Activated naive CD8-positive, alpha-beta T cell treated with anti-CD3 and anti-CD28 coated beads for 36 hours (primary cell): Measurements from ENCODE around the gene DSCAM. TPM values are rescaled to one million over a fixed set of nuclear protein-coding genes. Genes with fewer than 3 reads are reported as not detected.
"Not testable (repeated sequence)": the region's sequence is repeated elsewhere in the genome, so short reads cannot be mapped to it uniquely, and the experiment has no call there.

Source experiments
- DNase-seq: peaks from one replicate; pipeline ENCODE4 v3.0.0; 2021
- H3K27ac Mint-ChIP-seq: one replicate; pipeline ENCODE4 v1.8.0; 2022; ENCODE audit warnings: mild to moderate bottlenecking, moderate library complexity, mixed read lengths
- H3K27me3 Mint-ChIP-seq: one replicate; pipeline ENCODE4 v1.8.0; 2022; ENCODE audit warnings: mild to moderate bottlenecking, mixed read lengths
- H3K36me3 Mint-ChIP-seq: one replicate; pipeline ENCODE4 v1.8.0; 2021; ENCODE audit warnings: mild to moderate bottlenecking, mixed read lengths
- H3K4me1 Mint-ChIP-seq: one replicate; pipeline ENCODE4 v1.8.0; 2021; ENCODE audit warnings: mixed read lengths
- H3K4me3 Mint-ChIP-seq: one replicate; pipeline ENCODE4 v1.8.0; 2022; ENCODE audit warnings: mild to moderate bottlenecking, moderate library complexity, mixed read lengths
- H3K9me3 Mint-ChIP-seq: one replicate; pipeline ENCODE4 v1.8.0; 2022; ENCODE audit warnings: mixed read lengths
- total RNA-seq, 2 experiments: library from RNA; stranded (reverse); gene quantifications; one replicate each; pipeline ENCODE4 v1.2.3, GENCODE V29; 2021

DSCAM gene
- total RNA-seq, 2 experiments from 2014 or later = not detected

DNA sequence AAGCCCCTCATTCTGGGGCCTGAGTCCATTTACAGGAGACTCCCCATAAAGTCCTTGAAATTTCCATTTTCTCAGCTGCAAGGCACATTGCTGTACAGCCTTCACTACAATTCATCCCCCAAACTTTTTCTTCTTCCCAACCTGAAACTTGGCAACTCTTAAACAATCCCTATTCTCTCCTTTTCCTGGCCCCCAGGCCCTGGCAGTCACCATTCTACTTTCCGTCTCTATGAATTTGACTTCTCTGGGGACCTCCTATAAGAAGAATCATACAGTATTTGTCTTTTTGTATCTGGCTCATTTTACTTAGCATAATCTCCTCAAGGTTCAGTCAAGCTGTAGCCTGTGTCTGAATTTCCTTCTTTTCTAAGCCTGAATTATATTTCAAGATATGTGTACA, 646.8 kb downstream of the DSCAM start:
- Mint-ChIP-seq H3K4me1 (no peaks in the 10 kb centered on the region), H3K9me3 (peaks cover 2% of the 10 kb centered on the region), H3K27me3 (peaks cover 3% of the 10 kb centered on the region), H3K27ac (no peak overlapping the region), H3K36me3 (no peaks in the 10 kb centered on the region), H3K4me3 (no peak overlapping the region)
- no peak for DNase-seq

DNA sequence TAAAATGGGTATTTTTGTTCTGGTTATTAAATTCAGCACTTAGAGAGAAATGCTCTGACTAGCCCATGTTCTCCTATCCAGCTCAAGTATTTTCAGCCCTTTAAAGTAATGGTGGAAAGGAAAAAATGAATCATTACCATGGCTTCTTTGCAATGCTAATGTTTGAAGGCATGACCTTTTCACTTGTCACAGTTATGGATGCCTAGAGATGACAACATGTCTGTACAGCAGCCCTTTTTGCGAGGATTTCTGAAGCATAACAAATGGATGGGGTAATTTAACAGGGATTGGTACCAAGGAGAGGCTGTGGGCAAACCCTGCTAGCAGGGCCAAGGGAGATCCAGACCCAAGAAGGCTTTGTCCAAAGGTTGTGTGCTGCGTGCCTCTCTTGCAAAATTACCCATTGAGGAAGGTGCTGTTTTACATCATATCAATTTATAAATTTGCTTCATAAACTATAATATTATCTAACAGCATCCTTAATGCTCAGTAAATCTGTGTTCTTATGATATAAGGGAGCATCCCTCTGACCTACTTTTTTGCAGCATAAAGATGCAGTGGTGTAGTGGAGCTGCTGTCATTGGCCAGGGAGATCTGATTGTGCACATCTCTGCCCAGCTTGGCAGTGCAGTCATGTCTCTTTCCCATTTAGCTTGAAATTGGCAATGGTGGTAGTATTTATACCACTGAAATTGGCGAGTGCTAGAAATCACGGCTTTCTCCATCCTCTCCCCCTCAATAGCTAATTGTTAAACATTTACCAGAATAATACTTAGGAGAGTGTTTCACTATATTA, 652.6 kb downstream of the DSCAM start:
- H3K27me3 Mint-ChIP-seq = peaks cover 4% of the 10 kb centered on the region
- H3K4me1 Mint-ChIP-seq = no peaks in the 10 kb centered on the region
- no peak overlapping the region for H3K27ac Mint-ChIP-seq
- H3K9me3 Mint-ChIP-seq = peaks cover 8% of the 10 kb centered on the region
- no peak for DNase-seq
- H3K36me3 Mint-ChIP-seq = no peaks in the 10 kb centered on the region
- no peak overlapping the region for H3K4me3 Mint-ChIP-seq

DNA sequence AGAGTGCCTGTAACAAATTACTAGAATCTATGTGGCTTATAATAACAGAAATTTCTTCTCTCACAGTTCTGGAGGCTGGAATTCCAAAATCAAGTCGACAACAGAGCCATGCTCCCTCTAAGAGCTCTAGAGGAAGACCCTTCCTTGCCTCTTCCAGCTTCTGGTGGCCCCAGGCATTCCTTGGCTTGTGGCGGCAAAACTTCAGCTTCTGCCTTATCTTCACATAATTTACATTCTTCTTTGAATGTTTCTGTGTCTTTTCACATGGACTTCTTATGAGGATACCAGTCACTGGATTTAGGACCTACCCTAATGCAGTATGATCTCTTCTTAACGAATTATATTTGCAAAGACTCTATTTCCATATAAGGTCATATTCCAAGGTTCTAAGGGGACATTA, 655.3 kb downstream of the DSCAM start:
- no peak for DNase-seq
- Mint-ChIP-seq H3K27me3 (peaks cover 4% of the 10 kb centered on the region), H3K4me1 (no peaks in the 10 kb centered on the region), H3K27ac (no peak overlapping the region), H3K36me3 (no peaks in the 10 kb centered on the region), H3K9me3 (peaks cover 5% of the 10 kb centered on the region), H3K4me3 (no peak overlapping the region)

DNA sequence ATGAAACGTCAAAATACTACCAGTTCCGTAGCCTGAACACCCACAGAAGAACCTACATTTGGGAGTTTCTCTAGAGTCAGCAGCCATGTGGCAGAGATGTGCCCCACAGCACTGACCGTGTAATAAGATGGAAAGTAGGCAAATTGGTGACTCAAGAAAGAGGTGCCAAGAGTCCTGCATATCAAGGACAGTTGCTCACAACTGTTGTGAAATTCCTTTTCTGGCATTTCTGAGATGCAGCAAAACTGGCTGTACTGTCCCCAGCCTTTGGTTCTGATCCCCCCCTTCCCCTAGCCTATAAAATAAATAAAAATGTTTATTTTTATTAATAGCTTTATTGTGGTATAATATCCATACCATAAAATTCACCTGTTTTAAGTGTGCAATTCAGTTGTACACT, 655.8 kb downstream of the DSCAM start:
- Mint-ChIP-seq H3K4me3 (no peak overlapping the region), H3K27ac (no peak overlapping the region), H3K36me3 (no peaks in the 10 kb centered on the region), H3K9me3 (peaks cover 5% of the 10 kb centered on the region), H3K27me3 (peaks cover 4% of the 10 kb centered on the region), H3K4me1 (no peaks in the 10 kb centered on the region)
- no peak for DNase-seq

DNA sequence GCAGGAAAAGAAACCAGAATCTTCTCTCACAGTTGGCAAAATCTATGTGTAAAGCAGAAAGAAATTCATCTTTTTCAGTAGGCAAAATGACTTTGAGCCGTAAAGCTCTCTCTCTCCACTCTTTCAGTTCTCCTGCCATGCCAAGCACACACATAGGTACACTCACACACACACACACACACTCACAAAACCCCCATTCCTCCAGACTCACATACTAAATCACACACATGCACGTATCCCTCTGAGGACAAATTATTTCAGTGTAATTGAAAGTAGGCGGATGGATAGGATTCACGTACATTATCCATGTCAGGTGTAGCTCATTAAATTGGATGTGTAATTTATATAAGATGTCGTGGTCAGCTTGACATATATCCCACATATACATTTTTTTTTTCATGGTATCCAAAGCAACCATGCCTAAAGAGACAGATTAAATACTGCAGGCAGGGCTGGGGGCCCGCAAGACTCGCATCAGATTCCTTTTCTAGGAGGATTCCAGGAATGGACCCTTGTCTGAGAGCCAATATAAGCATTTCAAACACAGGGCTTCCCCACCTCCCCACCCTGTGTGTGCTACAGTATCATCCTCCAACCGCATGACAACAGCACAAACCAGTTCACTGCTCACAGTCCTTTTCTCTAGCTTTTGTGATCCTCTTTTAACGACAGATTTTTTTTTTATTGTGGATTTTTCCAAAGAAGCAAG, 658.9 kb downstream of the DSCAM start:
- no peaks in the 10 kb centered on the region for H3K4me1 Mint-ChIP-seq
- peaks cover 5% of the 10 kb centered on the region for H3K9me3 Mint-ChIP-seq
- H3K27ac Mint-ChIP-seq = no peak overlapping the region
- no peaks in the 10 kb centered on the region for H3K36me3 Mint-ChIP-seq
- DNase-seq = no peak
- H3K4me3 Mint-ChIP-seq = no peak overlapping the region
- H3K27me3 Mint-ChIP-seq = peaks cover 4% of the 10 kb centered on the region

DNA sequence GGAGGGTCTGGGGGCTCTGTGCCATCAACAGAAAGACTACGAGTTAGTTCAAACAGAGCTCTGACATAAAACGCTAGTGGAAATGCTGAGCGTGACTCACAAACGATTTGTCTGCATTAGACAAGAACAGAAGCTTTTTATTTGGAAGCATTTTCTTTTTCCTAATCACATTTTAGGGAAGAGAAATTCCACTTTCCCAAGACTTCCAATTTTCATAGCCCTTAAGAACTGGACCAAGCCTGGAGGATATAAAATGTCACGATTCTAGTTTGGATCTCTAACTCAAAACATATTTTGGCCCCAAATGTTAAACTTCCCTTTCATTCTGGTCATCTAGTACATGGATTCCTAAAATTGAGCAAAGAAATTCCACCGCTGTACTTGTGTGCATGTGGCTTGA, 659.7 kb downstream of the DSCAM start:
- Mint-ChIP-seq H3K27me3 (no peaks in the 10 kb centered on the region), H3K9me3 (peaks cover 3% of the 10 kb centered on the region), H3K4me3 (no peak overlapping the region), H3K4me1 (no peaks in the 10 kb centered on the region), H3K36me3 (no peaks in the 10 kb centered on the region), H3K27ac (no peak overlapping the region)
- DNase-seq = no peak

DNA sequence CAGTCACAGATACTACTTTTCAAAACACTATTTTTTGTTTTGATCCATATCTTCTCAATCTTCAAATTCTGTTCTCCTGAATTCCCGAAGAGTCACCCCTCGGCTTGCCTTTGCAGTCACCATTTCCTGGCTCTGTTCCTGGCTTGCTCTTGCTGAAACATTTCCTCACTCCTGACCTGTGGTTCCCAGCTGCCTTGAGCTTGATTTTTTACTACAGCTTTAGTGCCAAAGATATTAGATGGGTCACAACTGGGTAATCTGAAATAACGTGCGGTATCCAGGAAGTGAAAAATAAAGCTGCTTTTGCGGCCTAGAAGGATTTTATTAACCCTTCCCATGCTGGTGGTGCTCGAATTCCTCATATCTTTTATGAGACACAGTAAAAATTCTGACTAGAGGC, 660.9 kb downstream of the DSCAM start:
- no peaks in the 10 kb centered on the region for H3K27me3 Mint-ChIP-seq
- H3K4me3 Mint-ChIP-seq = no peak overlapping the region
- no peak overlapping the region for H3K27ac Mint-ChIP-seq
- no peaks in the 10 kb centered on the region for H3K36me3 Mint-ChIP-seq
- peaks cover 8% of the 10 kb centered on the region for H3K9me3 Mint-ChIP-seq
- no peaks in the 10 kb centered on the region for H3K4me1 Mint-ChIP-seq
- DNase-seq = no peak

DNA sequence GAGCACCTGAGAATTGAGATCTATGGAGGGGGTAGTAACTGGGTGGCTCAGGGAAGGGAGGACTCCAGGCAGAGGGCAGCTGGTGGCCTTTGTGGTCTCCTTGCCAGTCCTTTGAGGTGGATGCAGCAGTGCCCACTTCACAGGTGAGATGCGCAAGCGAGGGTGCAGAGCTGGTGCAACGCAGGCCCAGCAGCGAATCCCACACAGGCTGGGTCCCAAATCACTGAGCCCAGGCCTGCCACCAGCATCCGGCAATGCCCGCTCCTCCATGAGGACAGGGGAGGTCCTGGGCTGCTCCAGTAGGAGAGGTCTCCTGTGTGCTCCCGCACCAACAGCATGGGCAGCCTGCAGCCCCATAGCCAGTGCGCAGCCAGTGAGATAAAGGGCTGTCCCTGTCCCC, 661.8 kb downstream of the DSCAM start:
- no peaks in the 10 kb centered on the region for H3K27me3 Mint-ChIP-seq
- no peaks in the 10 kb centered on the region for H3K4me1 Mint-ChIP-seq
- DNase-seq = no peak
- peaks cover 8% of the 10 kb centered on the region for H3K9me3 Mint-ChIP-seq
- no peak overlapping the region for H3K4me3 Mint-ChIP-seq
- H3K36me3 Mint-ChIP-seq = no peaks in the 10 kb centered on the region
- H3K27ac Mint-ChIP-seq = no peak overlapping the region

DNA sequence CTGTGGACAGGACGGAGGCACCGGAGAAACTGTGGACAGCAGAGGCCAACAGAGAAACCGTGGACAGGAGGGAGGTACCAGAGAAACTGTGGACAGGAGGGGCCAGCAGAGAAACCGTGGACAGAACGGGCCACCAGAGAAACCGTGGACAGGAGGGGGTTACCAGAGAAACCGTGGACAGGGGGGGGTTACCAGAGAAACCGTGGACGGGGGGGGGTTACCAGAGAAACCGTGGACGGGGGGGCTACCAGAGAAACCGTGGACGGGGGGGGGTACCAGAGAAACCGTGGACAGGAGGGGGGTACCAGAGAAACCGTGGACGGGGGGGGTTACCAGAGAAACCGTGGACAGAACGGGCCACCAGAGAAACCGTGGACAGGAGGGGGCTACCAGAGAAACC, 664.5 kb downstream of the DSCAM start:
- not testable (repeated sequence) for DNase-seq, H3K27ac Mint-ChIP-seq, H3K9me3 Mint-ChIP-seq, H3K27me3 Mint-ChIP-seq, H3K4me3 Mint-ChIP-seq, H3K4me1 Mint-ChIP-seq, H3K36me3 Mint-ChIP-seq

DNA sequence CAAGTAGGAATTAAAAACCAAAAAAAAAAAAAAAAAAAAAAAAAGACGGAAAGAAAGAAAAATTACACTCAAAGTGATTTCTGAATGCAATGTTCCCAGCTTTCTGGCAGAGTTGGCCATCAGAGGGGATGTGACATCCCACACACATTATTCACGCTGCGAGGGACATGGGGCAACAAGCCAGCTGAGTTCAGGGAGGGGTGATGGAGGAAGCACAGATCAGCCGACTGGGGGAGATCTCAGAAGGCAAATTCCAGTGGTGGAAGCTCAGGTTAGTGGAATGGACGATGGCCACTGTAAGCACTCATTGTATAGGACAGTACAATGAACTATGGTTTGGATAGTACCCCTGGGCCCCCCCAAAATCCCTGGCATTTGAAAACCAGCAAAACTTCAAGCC, 667.8 kb downstream of the DSCAM start:
- no peak for DNase-seq
- Mint-ChIP-seq H3K36me3 (no peaks in the 10 kb centered on the region), H3K27ac (no peak overlapping the region), H3K9me3 (peaks cover 8% of the 10 kb centered on the region), H3K4me1 (no peaks in the 10 kb centered on the region), H3K27me3 (no peaks in the 10 kb centered on the region), H3K4me3 (no peak overlapping the region)

DNA sequence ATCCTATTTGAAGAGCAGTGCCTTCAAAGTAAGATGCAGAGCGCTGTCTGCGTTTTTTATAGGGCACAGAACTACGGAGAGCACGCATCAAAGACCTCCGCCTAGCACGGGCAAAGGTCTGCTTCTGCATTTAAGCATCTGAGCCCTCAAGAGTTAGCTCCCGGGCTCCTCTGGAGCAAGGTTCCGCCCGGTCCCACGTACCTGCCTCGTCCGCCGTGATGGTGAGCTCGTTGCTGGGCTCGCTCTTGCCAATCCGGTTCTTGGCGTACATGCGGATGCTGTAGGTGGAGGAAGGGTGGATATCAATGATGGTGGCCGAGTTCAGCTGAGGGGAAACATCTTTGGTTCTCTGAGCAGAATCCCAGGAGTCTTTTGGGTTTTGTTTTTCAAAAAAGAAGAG, 668.2 kb downstream of the DSCAM start:
- H3K9me3 Mint-ChIP-seq = peaks cover 8% of the 10 kb centered on the region
- no peaks in the 10 kb centered on the region for H3K4me1 Mint-ChIP-seq
- no peak for DNase-seq
- no peak overlapping the region for H3K4me3 Mint-ChIP-seq
- no peaks in the 10 kb centered on the region for H3K27me3 Mint-ChIP-seq
- no peak overlapping the region for H3K27ac Mint-ChIP-seq
- no peaks in the 10 kb centered on the region for H3K36me3 Mint-ChIP-seq

DNA sequence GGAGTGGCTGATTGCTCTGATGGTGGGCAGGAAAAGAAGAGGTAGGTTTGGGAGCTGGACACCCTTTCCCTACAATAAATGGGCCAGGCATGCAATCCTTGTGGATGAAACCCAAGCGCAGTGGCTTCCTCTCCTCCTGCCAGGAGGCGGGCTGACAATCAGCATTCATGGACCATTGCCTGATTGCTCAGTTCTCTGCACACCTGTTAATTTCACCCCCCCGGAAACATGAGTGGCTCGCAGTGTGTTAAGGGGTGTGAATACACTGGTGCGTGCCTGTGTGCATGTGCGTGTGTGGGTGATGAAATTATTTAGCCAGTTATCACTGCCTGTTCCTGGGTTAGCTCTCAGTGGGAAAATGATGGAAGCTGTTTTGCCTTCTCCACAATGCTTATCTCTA, 669.0 kb downstream of the DSCAM start:
- H3K27me3 Mint-ChIP-seq = no peaks in the 10 kb centered on the region
- no peak overlapping the region for H3K27ac Mint-ChIP-seq
- no peaks in the 10 kb centered on the region for H3K36me3 Mint-ChIP-seq
- no peak overlapping the region for H3K4me3 Mint-ChIP-seq
- no peak for DNase-seq
- no peaks in the 10 kb centered on the region for H3K4me1 Mint-ChIP-seq
- H3K9me3 Mint-ChIP-seq = peaks cover 8% of the 10 kb centered on the region

DNA sequence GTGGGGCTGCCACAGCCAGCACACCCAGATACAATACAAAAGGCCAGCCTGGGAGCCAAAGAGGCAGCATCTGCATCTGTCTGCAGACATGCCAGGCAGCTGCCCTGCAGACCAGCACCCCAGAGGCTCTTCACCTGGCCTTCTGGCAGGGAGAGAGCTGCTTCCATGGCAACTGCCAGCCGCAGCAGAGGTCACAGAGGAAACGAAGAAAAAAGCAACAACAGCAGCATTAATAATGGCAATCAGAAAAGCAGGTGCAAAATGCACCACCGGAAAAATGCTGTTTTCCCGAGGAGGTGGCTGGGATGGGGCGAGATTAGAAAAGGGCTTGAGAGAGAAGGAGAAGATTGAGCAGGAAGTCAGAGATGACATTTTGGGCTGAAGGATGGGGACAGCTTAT, 670.2 kb downstream of the DSCAM start:
- Mint-ChIP-seq H3K9me3 (peaks cover 2% of the 10 kb centered on the region), H3K4me1 (no peaks in the 10 kb centered on the region), H3K36me3 (no peaks in the 10 kb centered on the region), H3K27ac (no peak overlapping the region), H3K27me3 (no peaks in the 10 kb centered on the region), H3K4me3 (no peak overlapping the region)
- no peak for DNase-seq

DNA sequence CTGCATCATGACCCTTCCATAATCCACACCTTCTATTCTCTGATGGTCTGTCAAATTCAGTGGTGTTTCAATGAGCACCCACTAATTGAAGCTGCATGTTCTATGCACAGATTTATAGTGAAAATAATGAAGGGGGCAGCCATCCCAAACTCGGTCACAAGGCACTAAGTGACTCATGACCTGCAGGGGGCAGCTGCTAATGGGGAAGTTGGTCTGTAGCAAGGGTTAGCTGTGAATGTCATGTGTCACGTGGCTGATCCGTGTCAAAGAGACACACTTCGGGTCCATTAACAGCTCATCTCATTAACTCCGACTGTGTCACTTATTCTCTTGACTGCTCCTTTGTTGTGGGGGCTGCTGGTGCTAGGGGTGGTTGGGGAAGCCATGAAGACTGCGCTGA, 673.1 kb downstream of the DSCAM start:
- no peaks in the 10 kb centered on the region for H3K4me1 Mint-ChIP-seq
- no peak overlapping the region for H3K27ac Mint-ChIP-seq
- H3K27me3 Mint-ChIP-seq = no peaks in the 10 kb centered on the region
- H3K36me3 Mint-ChIP-seq = no peaks in the 10 kb centered on the region
- DNase-seq = no peak
- H3K4me3 Mint-ChIP-seq = no peak overlapping the region
- H3K9me3 Mint-ChIP-seq = no peaks in the 10 kb centered on the region

DNA sequence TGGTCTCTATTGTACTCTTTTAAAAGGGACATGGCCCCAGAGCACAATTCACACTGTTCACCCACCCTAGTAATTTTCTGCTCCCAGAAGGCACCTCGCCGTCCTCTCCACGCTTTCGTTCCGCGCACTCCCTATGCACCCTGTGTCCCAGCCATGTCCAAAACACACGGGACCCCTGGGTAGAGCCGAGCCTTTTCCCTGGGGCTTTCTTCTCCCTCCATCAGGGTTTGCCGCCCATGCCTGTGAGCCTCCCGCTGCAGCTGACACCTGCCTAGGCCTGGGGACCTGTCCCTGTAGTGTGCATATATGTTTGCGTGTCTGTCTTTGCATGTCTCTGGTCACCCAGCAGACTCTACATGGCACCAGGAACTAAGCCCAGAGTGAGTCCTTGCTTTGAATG, 677.0 kb downstream of the DSCAM start:
- no peaks in the 10 kb centered on the region for H3K4me1 Mint-ChIP-seq
- no peak overlapping the region for H3K27ac Mint-ChIP-seq
- H3K4me3 Mint-ChIP-seq = no peak overlapping the region
- H3K36me3 Mint-ChIP-seq = no peaks in the 10 kb centered on the region
- no peaks in the 10 kb centered on the region for H3K27me3 Mint-ChIP-seq
- no peak for DNase-seq
- no peaks in the 10 kb centered on the region for H3K9me3 Mint-ChIP-seq

DNA sequence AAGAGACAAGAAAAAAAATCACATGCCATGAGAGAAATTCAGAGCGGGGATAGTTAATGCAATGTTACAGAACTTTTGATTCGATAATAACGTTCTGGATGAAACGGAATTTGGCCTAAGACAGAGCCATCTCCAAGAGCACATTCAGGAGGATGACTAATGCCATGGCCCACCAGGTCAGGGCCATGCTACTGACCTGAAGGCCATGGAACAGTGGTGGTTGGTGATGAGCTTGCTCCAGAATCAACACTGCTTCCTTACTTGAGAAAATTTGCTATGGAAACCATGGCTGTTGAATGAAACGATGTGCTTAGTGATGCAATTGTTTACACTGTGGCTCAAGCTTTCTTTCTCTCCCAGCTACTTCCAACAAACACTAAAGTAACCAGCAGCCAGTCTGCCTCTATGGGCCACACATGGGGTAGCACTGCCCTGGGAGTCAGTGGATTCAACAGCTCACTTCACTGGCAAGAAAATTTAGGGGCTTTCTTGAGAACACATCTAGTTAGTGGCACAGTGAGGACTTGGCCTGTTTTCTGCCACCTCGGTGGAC, 680.6 kb downstream of the DSCAM start:
- Mint-ChIP-seq H3K9me3 (no peaks in the 10 kb centered on the region), H3K27me3 (peaks cover 5% of the 10 kb centered on the region), H3K4me3 (no peak overlapping the region), H3K27ac (no peak overlapping the region), H3K36me3 (no peaks in the 10 kb centered on the region), H3K4me1 (no peaks in the 10 kb centered on the region)
- no peak for DNase-seq
